ENCODE measurements around the gene AS3MT.
"Not testable (repeated sequence)": the region's sequence is repeated elsewhere in the genome, so short reads cannot be mapped to it uniquely, and the experiment has no call there.

Gene AS3MT

GRCh38 chr10:102869258-102870198 is at the start of gene AS3MT:
Gene AS3MT (plus strand): TSS chr10:102869470. CDS start chr10:102869593, 123 bp downstream.
- no peak for DNase-seq

- not testable (repeated sequence) for DNase-seq
Measured at GRCh38 chr10:102820008-102820407, 49.3 kb upstream of the AS3MT start.

GRCh38 chr10:102822222-102822621 is 47.0 kb upstream of the AS3MT start:
- DNase-seq, result no peak

GRCh38 chr10:102824664-102825063 is 44.6 kb upstream of the AS3MT start:
- no peak for DNase-seq

- no peak for DNase-seq
Measured at GRCh38 chr10:102826148-102826796, 43.0 kb upstream of the AS3MT start.

- DNase-seq, result no peak
Measured at GRCh38 chr10:102827597-102827975, 41.7 kb upstream of the AS3MT start.

- DNase-seq, result no peak
Measured at GRCh38 chr10:102831322-102832071, 37.8 kb upstream of the AS3MT start.

- no peak for DNase-seq
Measured at GRCh38 chr10:102832248-102832647, 37.0 kb upstream of the AS3MT start.

- no peak for DNase-seq
Measured at GRCh38 chr10:102832987-102833386, 36.3 kb upstream of the AS3MT start.

- DNase-seq, result no peak
Measured at GRCh38 chr10:102834143-102834542, 35.1 kb upstream of the AS3MT start.

- peak; percentile 50 for DNase-seq
Measured at GRCh38 chr10:102835007-102835482, 34.2 kb upstream of the AS3MT start.

- DNase-seq, result no peak
Measured at GRCh38 chr10:102837230-102837721, 32.0 kb upstream of the AS3MT start, which contains the start of gene CYP17A1. Gene CYP17A1 (minus strand): TSS chr10:102837413. CDS start chr10:102837361, 52 bp downstream.

- DNase-seq, result not testable (repeated sequence)
Measured at GRCh38 chr10:102838276-102838927, 30.9 kb upstream of the AS3MT start.

GRCh38 chr10:102841827-102842345 is 27.4 kb upstream of the AS3MT start:
- no peak for DNase-seq

GRCh38 chr10:102843139-102843538 is 26.1 kb upstream of the AS3MT start:
- DNase-seq, result not testable (repeated sequence)

- DNase-seq, result not testable (repeated sequence)
Measured at GRCh38 chr10:102844190-102844776, 25.0 kb upstream of the AS3MT start.

- no peak for DNase-seq
Measured at GRCh38 chr10:102845352-102845902, 23.8 kb upstream of the AS3MT start.

- no peak for DNase-seq
Measured at GRCh38 chr10:102850025-102850518, 19.2 kb upstream of the AS3MT start.

GRCh38 chr10:102853237-102853636 is 16.0 kb upstream of the AS3MT start:
- DNase-seq, result not testable (repeated sequence)

- DNase-seq, result not testable (repeated sequence)
Measured at GRCh38 chr10:102855731-102856436, 13.4 kb upstream of the AS3MT start.
